HuH-7.5 (cell line): ENCODE results near the gene MCTP2.
"Not testable (repeated sequence)": the region's sequence is repeated elsewhere in the genome, so short reads cannot be mapped to it uniquely, and the experiment has no call there.

Source experiments
- DNase-seq: peaks from one replicate; pipeline ENCODE4 v3.0.0; 2011; ENCODE audit warnings: low spot score

MCTP2 gene

DNA sequence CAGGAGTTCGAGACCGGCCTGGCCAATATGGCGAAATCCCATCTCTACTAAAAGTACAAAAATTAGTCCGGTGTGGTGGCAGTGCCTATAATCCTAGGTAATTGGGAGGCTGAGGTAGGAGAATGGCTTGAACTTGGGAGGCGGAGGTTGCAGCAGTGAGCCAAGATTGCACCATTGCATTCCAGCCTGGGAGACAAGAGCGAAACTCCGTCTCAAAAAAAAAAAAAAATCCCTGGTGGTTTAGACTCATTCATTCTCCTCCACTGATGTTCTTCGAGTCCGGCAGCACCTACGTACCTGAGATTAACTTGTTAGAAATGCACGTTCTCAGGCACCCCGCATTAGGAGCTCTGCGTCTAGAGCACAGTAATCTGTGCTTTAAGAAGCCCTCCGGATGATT is 3.7 kb downstream of the MCTP2 start:
- DNase-seq: no peak

DNA sequence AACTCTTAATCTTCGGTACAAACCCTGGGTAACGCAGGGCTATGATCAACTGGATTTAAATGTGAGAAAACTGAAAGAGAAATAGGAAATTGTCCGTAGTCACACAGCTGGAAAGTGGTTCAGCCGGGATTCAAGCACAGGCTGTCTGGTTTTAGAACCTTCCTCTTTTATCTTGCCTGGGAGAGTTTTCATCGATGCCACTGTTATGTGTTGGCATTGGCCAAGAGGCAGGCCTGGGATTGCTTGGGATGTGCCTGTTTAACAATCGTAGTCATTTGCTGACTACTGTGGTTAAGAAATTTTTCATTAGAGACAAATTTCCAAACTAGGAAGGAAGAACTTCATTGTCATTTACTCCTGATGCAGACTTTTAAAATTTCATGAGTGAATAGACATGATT is 4.3 kb downstream of the MCTP2 start:
- DNase-seq: no peak

DNA sequence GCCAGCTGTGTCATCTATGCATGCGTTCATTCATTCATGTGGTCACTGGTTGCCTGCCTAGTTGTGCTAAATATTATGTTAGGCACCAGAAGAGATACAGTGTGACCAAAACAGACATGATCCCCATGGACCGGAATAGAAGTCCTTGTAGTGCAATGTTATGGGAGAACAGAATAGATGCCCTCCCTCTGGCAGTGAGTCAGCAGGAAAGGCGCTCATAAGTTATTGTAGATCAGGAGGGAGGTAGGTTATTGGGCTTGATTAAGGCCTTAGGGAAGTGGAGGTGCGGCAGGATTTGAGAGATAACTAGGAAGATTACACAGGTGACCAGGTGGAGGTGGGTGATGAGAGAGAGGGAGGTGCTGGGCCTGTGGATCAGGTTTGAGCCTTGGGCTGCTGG is 5.2 kb downstream of the MCTP2 start:
- no peak for DNase-seq

- no peak for DNase-seq
Measured at GRCh38 chr15:94237903-94238302, 6.5 kb downstream of the MCTP2 start.

- no peak for DNase-seq
Measured at GRCh38 chr15:94238539-94239118, 7.3 kb downstream of the MCTP2 start.

- no peak for DNase-seq
Measured at GRCh38 chr15:94239474-94239873, 8.1 kb downstream of the MCTP2 start.

GRCh38 chr15:94240480-94240879 is 9.1 kb downstream of the MCTP2 start:
- DNase-seq: no peak

DNA sequence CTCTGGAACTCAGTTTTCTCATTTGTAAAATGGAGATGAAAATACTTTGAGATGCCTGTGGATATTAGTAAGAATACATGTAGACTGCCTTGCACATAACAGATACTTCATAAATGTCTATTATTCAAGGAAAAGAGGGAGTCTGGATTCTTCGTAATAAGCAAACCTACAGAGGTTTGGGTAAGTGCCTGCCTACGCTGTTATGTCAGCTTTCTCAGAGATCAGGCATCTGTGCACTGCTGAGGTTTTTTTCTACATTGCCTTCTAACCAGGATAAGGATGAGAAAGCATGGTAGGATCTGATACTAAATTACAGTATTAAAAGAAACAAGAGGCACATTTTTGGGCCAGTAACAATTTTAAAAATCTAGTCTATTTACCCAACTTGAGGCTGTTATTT is 10.9 kb downstream of the MCTP2 start:
- DNase-seq: no peak

DNA sequence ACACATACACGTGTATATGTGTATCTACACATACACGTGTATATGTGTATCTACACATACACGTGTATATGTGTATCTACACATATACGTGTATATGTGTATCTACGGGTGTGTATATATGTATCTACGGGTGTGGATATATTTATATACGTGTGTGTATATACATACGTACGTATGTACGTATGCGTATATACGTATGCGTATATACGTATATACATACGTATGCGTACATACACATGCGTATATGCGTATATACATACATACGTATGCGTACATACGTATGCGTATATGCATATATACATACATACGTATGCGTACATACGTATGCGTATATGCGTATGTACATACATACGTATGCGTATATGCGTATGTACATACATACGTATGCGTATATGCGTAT is 11.6 kb downstream of the MCTP2 start:
- DNase-seq: not testable (repeated sequence)

- DNase-seq: no peak
Measured at GRCh38 chr15:94243418-94243817, 12.1 kb downstream of the MCTP2 start.

- no peak for DNase-seq
Measured at GRCh38 chr15:94246016-94246415, 14.7 kb downstream of the MCTP2 start.

- DNase-seq: no peak
Measured at GRCh38 chr15:94247789-94248638, 16.7 kb downstream of the MCTP2 start.

- DNase-seq: no peak
Measured at GRCh38 chr15:94250801-94251200, 19.4 kb downstream of the MCTP2 start.

- no peak for DNase-seq
Measured at GRCh38 chr15:94252223-94252766, 20.9 kb downstream of the MCTP2 start.

- DNase-seq: no peak
Measured at GRCh38 chr15:94252906-94253491, 21.6 kb downstream of the MCTP2 start.

DNA sequence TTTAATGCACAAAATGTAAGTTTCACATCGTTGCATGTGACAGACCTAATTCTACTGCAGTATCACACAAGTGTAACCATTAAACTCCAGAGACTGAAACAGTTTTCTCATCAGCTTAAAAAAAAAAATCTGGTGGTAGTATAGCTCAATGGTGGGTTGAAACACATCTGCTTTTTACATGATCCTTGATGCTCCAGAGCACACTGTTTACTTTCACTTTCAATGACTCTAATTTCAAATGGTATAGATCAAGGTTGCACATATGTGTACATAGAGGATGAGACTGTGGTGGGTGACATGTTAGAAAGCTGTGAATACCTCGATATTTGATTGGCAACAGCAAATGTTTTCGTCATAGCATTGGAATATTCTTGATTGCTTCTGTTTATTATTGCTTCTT is 22.4 kb downstream of the MCTP2 start:
- DNase-seq: no peak

GRCh38 chr15:94255540-94255939 is 24.2 kb downstream of the MCTP2 start:
- no peak for DNase-seq

DNA sequence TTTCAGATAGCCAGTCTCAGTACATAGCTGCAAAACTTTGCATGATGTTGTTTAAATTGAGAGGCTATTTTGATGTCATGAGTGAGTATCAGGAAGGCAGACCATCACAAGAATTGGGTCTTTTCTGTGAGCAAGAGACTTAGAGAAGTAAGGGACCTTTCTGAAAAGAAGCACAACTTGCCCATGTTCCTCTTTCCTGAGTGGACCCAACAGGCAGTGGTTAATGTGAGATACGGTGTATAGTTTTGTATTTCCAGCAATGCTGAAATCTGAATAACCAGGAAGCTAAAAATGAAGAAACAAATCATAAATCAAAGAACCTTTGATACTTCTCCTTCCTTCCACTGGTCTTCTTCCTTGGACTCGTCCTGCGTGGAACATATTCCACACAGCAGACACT is 25.1 kb downstream of the MCTP2 start:
- no peak for DNase-seq

- not testable (repeated sequence) for DNase-seq
Measured at GRCh38 chr15:94257776-94258175, 26.4 kb downstream of the MCTP2 start.

DNA sequence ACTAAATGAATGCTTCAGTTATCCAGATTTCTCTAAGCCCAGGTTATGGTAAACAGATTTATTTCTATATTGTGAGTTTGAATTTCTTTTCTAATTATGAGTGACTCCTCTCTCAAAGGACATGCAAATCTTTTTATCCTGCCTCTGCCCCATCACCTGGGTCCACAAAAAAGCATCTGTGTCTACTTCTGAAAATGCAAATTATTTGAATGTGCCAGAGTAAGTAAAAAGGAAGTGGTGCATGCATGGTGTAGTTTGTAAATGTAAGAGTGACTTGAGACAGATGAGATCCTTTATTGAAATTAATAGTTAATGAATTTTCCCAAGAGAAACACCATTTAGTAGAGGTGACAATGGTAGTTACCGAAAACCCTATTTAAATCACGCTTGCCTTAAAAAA is 26.9 kb downstream of the MCTP2 start:
- DNase-seq: no peak

DNA sequence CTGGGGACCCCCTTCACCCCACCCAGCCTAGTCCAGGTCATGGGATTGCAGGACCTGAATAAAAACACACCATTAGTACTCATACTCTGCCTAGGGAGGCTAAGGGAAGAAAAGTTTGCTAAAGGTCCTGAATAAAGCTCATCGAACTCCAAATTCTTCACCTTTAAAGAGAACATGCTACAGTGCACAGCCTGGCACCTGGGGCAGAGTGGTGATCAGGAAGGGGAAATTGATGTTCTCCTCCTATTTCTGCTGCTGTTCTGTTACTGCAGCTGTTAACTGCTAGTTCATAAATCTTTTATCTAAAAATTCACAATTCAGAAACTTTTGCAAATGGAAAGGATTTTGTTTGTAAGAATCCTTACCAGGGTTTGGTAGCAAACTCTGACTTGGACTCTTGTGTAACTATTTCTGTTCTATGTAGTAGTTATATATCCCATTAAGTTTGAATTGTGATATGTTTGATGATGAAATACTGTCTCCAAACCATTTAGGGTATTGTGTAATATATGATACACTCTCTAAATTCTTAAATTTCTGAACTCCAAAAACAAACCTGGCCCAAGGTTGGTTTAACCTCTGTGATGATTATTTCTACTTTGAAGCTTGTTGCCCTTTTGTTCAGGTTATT is 27.9 kb downstream of the MCTP2 start:
- no peak for DNase-seq

GRCh38 chr15:94259863-94260262 is 28.5 kb downstream of the MCTP2 start:
- no peak for DNase-seq

DNA sequence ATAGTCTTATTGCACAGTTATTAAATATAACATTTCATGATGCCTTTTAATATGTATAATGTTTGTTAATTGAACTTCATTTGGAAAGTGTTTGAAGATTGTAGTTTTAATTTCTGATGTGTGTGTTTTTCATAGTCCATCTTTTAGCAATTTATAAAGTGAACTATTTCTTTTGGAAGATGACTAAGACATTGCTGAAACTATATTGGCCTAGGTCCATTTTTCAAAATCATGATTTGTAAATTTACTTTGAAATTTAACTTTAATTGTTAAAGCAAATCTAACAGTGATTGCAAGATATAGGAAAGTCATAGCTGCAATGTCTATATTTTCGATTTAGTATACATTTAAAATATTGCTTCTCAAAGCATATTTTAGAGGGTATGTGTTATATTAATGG is 30.8 kb downstream of the MCTP2 start:
- no peak for DNase-seq
